Left ventricle myocardium superior (tissue), 1 donor: Measurements from ENCODE around the gene DRD2. TPM values are rescaled to one million over a fixed set of nuclear protein-coding genes. Genes with fewer than 3 reads are reported as not detected.

Source experiments
- ATAC-seq: fragments of 200-7000 bp; cut with Tn5 transposase; one replicate; pipeline ENCODE4 v1.9.1; 2020; ENCODE audit warnings: mild to moderate bottlenecking, moderate library complexity
- DNase-seq: peaks from one replicate; pipeline ENCODE4 v3.0.0-alpha.2; 2020
- intact Hi-C: fragments of 100-400 bp; cut with micrococcal nuclease; formaldehyde crosslinking; loops from one replicate; pipeline ENCODE4 v1.11.0; 2022
- microRNA-seq: library from miRNA; unstranded; fragments of <30 nt; microRNA quantifications from one replicate; pipeline ENCODE4 v1.2.0, GENCODE V29; 2020; ENCODE audit warnings: borderline number of aligned reads
- total RNA-seq: library from RNA; stranded (reverse); fragmentation: NEBNext Ultra II Directional; extraction: Animal tissue kit (Norgen Biotek cat#: 25700); gene quantifications from one replicate; pipeline ENCODE4 v1.2.1, GENCODE V29; 2021
- donor health status: DM: no; HTN: yes; CAD: no; lungs with severe emphysema.

The DRD2 gene
- total RNA-seq, 1 donor from 2014 or later: not detected

GRCh38 chr11:113384551-113384950 is 90.6 kb downstream of the DRD2 start:
- ATAC-seq: no peak
- intact Hi-C loops: no loop called here
- no peak for DNase-seq

- intact Hi-C loops: no loop called here
- DNase-seq (no peak), ATAC-seq (no peak)
Observed at GRCh38 chr11:113382121-113382520, 93.1 kb downstream of the DRD2 start.

GRCh38 chr11:113378692-113379091 is 96.5 kb downstream of the DRD2 start:
- intact Hi-C loops: no loop called here

GRCh38 chr11:113377681-113378412 is 97.4 kb downstream of the DRD2 start:
- no peak for DNase-seq
- no peak for ATAC-seq

More at GRCh38 chr11:113378692-113379091, 96.5 kb downstream of the DRD2 start:
- ATAC-seq: no peak
- no peak for DNase-seq

GRCh38 chr11:113376156-113376555 is 99.0 kb downstream of the DRD2 start:
- intact Hi-C loops: no loop called here
- DNase-seq (no peak), ATAC-seq (no peak)

More at GRCh38 chr11:113377681-113378412, 97.4 kb downstream of the DRD2 start:
- intact Hi-C loops: no loop called here

GRCh38 chr11:113375402-113375801 is 99.8 kb downstream of the DRD2 start:
- intact Hi-C loops: no loop called here
- DNase-seq (no peak), ATAC-seq (no peak)

- intact Hi-C loops: no loop called here
- no peak for ATAC-seq
- no peak for DNase-seq
Observed at GRCh38 chr11:113373981-113374560, 101.1 kb downstream of the DRD2 start.

GRCh38 chr11:113373306-113373705 is 101.9 kb downstream of the DRD2 start:
- ATAC-seq: no peak

GRCh38 chr11:113372309-113372708 is 102.9 kb downstream of the DRD2 start:
- no peak for ATAC-seq
- intact Hi-C loops: no loop called here
- DNase-seq: no peak

More at GRCh38 chr11:113373306-113373705, 101.9 kb downstream of the DRD2 start:
- DNase-seq: no peak
- intact Hi-C loops: no loop called here

- DNase-seq: no peak
- ATAC-seq: no peak
- intact Hi-C loops: no loop called here
Observed at GRCh38 chr11:113370634-113371033, 104.6 kb downstream of the DRD2 start.

- intact Hi-C loops: no loop called here
- ATAC-seq: no peak
- DNase-seq: no peak
Observed at GRCh38 chr11:113369411-113369810, 105.8 kb downstream of the DRD2 start.

- ATAC-seq (no peak), DNase-seq (no peak)
- intact Hi-C loops: no loop called here
Observed at GRCh38 chr11:113365895-113366294, 109.3 kb downstream of the DRD2 start.

GRCh38 chr11:113363996-113364641 is 111.1 kb downstream of the DRD2 start:
- DNase-seq: no peak
- intact Hi-C loops: no loop called here
- no peak for ATAC-seq

- intact Hi-C loops: no loop called here
- no peak for DNase-seq
- ATAC-seq: no peak
Observed at GRCh38 chr11:113363406-113363805, 111.8 kb downstream of the DRD2 start.

Small RNA genes within 50 kb of the gene (microRNA-seq; reads per million reads assigned to microRNA genes)
- gene MIR4301: not detected

Other genes starting within 250 kb of the DRD2 start
- gene TTC12, start 160.8 kb downstream of the DRD2 start, total RNA-seq: 7.7 TPM
- gene ANKK1, start 87.6 kb downstream of the DRD2 start, total RNA-seq: 0.10 TPM
- gene TMPRSS5, start 230.9 kb upstream of the DRD2 start, total RNA-seq: 0.69 TPM